ENCODE measurements around the gene ERLEC1. TPM values are rescaled to one million over a fixed set of nuclear protein-coding genes. Genes with fewer than 3 reads are reported as not detected.

ERLEC1 gene
- polyA plus RNA-seq, 1 experiment: 26.6 TPM

GRCh38 chr2:53744395-53745065, 42.3 kb upstream of the ERLEC1 start:
- no peak for TF ChIP-seq CTCF (IDR thresholded peaks at IDR 0.05; ENCODE audit: insufficient read depth, low read depth, low read length)
- CTCF ChIA-PET: interaction anchor here (0.6 to 1.1 kb wide), 2 partner anchors 12 to 457 kb away, joined by 3 read pairs; no protein-coding TSS in a partner anchor
- DNase-seq (ENCODE audit: low read depth): no peak
- POLR2A ChIA-PET: no interaction called here
- no peaks in the 10 kb centered on the region for H3K27me3 ChIP-seq (ENCODE audit: control insufficient read depth, insufficient read depth, low read length)
- no peak overlapping the region for H3K4me3 ChIP-seq (ENCODE audit: low read depth, low read length)
- no peaks in the 10 kb centered on the region for H3K36me3 ChIP-seq (ENCODE audit: control insufficient read depth, insufficient read depth, low read length)

- DNase-seq (ENCODE audit: low read depth): no peak
- H3K27me3 ChIP-seq (ENCODE audit: control insufficient read depth, insufficient read depth, low read length): no peaks in the 10 kb centered on the region
- H3K4me3 ChIP-seq (ENCODE audit: low read depth, low read length): no peak overlapping the region
- TF ChIP-seq CTCF (IDR thresholded peaks at IDR 0.05; ENCODE audit: insufficient read depth, low read depth, low read length): no peak
- H3K36me3 ChIP-seq (ENCODE audit: control insufficient read depth, insufficient read depth, low read length): no peaks in the 10 kb centered on the region
- ChIA-PET POLR2A (no interaction called here), CTCF (interaction anchor here (1.2 to 1.8 kb wide), 2 partner anchors 12 to 74 kb away, joined by 3 to 4 read pairs; no protein-coding TSS in a partner anchor)
Measured at GRCh38 chr2:53750041-53750768, 36.6 kb upstream of the ERLEC1 start.

GRCh38 chr2:53751728-53752127, 35.1 kb upstream of the ERLEC1 start:
- Histone ChIP-seq H3K4me3 (ENCODE audit: low read depth, low read length) (no peak overlapping the region), H3K36me3 (ENCODE audit: control insufficient read depth, insufficient read depth, low read length) (peaks cover 3% of the 10 kb centered on the region; the same call in 1 of the 2 replicates), H3K27me3 (ENCODE audit: control insufficient read depth, insufficient read depth, low read length) (no peaks in the 10 kb centered on the region)
- ChIA-PET POLR2A (no interaction called here), CTCF (interaction anchor here (1.8 kb wide), 1 partner anchor 73 kb away, joined by 3 read pairs; no protein-coding TSS in a partner anchor)
- no peak for DNase-seq (ENCODE audit: low read depth)
- TF ChIP-seq CTCF (IDR thresholded peaks at IDR 0.05; ENCODE audit: insufficient read depth, low read depth, low read length): no peak

- POLR2A ChIA-PET: no interaction called here
- Histone ChIP-seq H3K4me3 (ENCODE audit: low read depth, low read length) (no peak overlapping the region), H3K27me3 (ENCODE audit: control insufficient read depth, insufficient read depth, low read length) (no peaks in the 10 kb centered on the region), H3K36me3 (ENCODE audit: control insufficient read depth, insufficient read depth, low read length) (peaks cover 3% of the 10 kb centered on the region; the same call in 1 of the 2 replicates)
- no peak for DNase-seq (ENCODE audit: low read depth)
- no peak for TF ChIP-seq CTCF (IDR thresholded peaks at IDR 0.05; ENCODE audit: insufficient read depth, low read depth, low read length)
- CTCF ChIA-PET: no interaction called here
Measured at GRCh38 chr2:53752385-53752784, 34.5 kb upstream of the ERLEC1 start.

- TF ChIP-seq CTCF (IDR thresholded peaks at IDR 0.05; ENCODE audit: insufficient read depth, low read depth, low read length): no peak
- Histone ChIP-seq H3K4me3 (ENCODE audit: low read depth, low read length) (no peak overlapping the region), H3K27me3 (ENCODE audit: control insufficient read depth, insufficient read depth, low read length) (no peaks in the 10 kb centered on the region), H3K36me3 (ENCODE audit: control insufficient read depth, insufficient read depth, low read length) (peaks cover 3% of the 10 kb centered on the region; the same call in 1 of the 2 replicates)
- POLR2A ChIA-PET: no interaction called here
- DNase-seq (ENCODE audit: low read depth): no peak
- CTCF ChIA-PET: no interaction called here
Measured at GRCh38 chr2:53753041-53753440, 33.8 kb upstream of the ERLEC1 start.
